CD14-positive monocyte (primary cell): ENCODE data around the gene SSR4. TPM values are rescaled to one million over a fixed set of nuclear protein-coding genes. Genes with fewer than 3 reads are reported as not detected.
A peak's percentile ranks its signal among the peaks of the same experiment; 100 is the strongest.

Experiments
- DNase-seq, 3 donors: peaks; one replicate each; pipeline ENCODE4 v3.0.0-alpha.2; 2011 to 2022
- H2AFZ ChIP-seq: 2 replicates; pipeline ENCODE4 v1.6.0; 2012; ENCODE audit warnings: mild to moderate bottlenecking, low read depth, low read length, inconsistent platforms; ENCODE audit not compliant: insufficient read depth, poor library complexity, severe bottlenecking
- H3K27ac ChIP-seq, 2 donors: 1 replicate in 1 of 2; 2 replicates in 1 of 2; pipeline ENCODE4 v1.5.1; 2012 to 2013; ENCODE audit warnings: low read length in 2 of 2, control low read depth in 1 of 2, inconsistent platforms in 1 of 2, low read depth in 1 of 2, mild to moderate bottlenecking in 1 of 2
- H3K27me3 ChIP-seq, 2 donors: one replicate each; pipeline versions ENCODE4 v1.6.0 to v1.6.1; 2011 to 2013; ENCODE audit warnings: low read length in 2 of 2; ENCODE audit not compliant: control insufficient read depth in 2 of 2, insufficient read depth in 2 of 2
- H3K36me3 ChIP-seq, 2 donors: replicated peaks in 1 of 2; 1 replicate in 1 of 2; 2 replicates in 1 of 2; pipeline versions ENCODE4 v1.5.1 to v1.6.1; 2012 to 2013; ENCODE audit warnings: low read length in 2 of 2, control low read depth in 1 of 2, inconsistent platforms in 1 of 2, mild to moderate bottlenecking in 1 of 2; ENCODE audit not compliant: insufficient read depth in 2 of 2, control insufficient read depth in 1 of 2
- H3K4me1 ChIP-seq, 2 donors: 1 replicate in 1 of 2; 2 replicates in 1 of 2; pipeline versions ENCODE4 v1.5.1 to v1.6.1; 2012 to 2013; ENCODE audit warnings: low read length in 2 of 2, control low read depth in 1 of 2, inconsistent platforms in 1 of 2, mild to moderate bottlenecking in 1 of 2, moderate library complexity in 1 of 2; ENCODE audit not compliant: insufficient read depth in 2 of 2, control insufficient read depth in 1 of 2
- H3K4me2 ChIP-seq: replicated peaks from 2 replicates; pipeline ENCODE3; 2012; ENCODE audit warnings: low read length, moderate library complexity, mild to moderate bottlenecking; ENCODE audit not compliant: poor library complexity, severe bottlenecking; ENCODE audit errors: extremely low read depth
- H3K4me3 ChIP-seq, 3 experiments: fragments of 200-600 bp in 1 of 3; sonication (generic) in 1 of 3; replicated peaks in 1 of 3; 1 replicate in 2 of 3; 2 replicates in 1 of 3; pipeline ENCODE4 v1.5.1; 2011 to 2013; ENCODE audit warnings: low read length in 3 of 3, mild to moderate bottlenecking in 3 of 3, control low read depth in 2 of 3, low read depth in 2 of 3, inconsistent platforms in 1 of 3, moderate library complexity in 1 of 3
- H3K79me2 ChIP-seq: 2 replicates; pipeline ENCODE4 v1.6.0; 2012; ENCODE audit warnings: mild to moderate bottlenecking, control low read depth, inconsistent platforms, low read length, moderate library complexity; ENCODE audit not compliant: insufficient read depth
- H3K9ac ChIP-seq: 2 replicates; pipeline ENCODE4 v1.6.0; 2017; ENCODE audit warnings: low read length, mild to moderate bottlenecking; ENCODE audit not compliant: insufficient read depth, poor library complexity, severe bottlenecking
- H3K9me3 ChIP-seq, 2 donors: replicated peaks in 1 of 2; 1 replicate in 1 of 2; 2 replicates in 1 of 2; pipeline versions ENCODE4 v1.5.1 to v1.6.1; 2012 to 2013; ENCODE audit warnings: low read length in 2 of 2, control low read depth in 1 of 2; ENCODE audit not compliant: control insufficient read depth in 1 of 2, insufficient read depth in 1 of 2
- H4K20me1 ChIP-seq: 2 replicates; pipeline ENCODE4 v1.6.0; 2012; ENCODE audit warnings: mild to moderate bottlenecking, low read length, control low read depth, moderate library complexity; ENCODE audit not compliant: insufficient read depth
- H3K27ac Mint-ChIP-seq, 7 donors: one replicate each; pipeline ENCODE4 v1.8.0; 2020; ENCODE audit warnings: mild to moderate bottlenecking in 7 of 7, mixed read lengths in 7 of 7, moderate library complexity in 6 of 7, inconsistent platforms in 2 of 7
- H3K27me3 Mint-ChIP-seq, 3 donors: one replicate each; pipeline ENCODE4 v1.8.0; 2021 to 2022; ENCODE audit warnings: low read depth in 3 of 3, mild to moderate bottlenecking in 3 of 3, mixed read lengths in 3 of 3, moderate library complexity in 3 of 3, inconsistent platforms in 1 of 3
- H3K36me3 Mint-ChIP-seq, 2 donors: one replicate each; pipeline ENCODE4 v1.8.0; 2020; ENCODE audit warnings: mixed read lengths in 2 of 2, inconsistent platforms in 1 of 2, mild to moderate bottlenecking in 1 of 2
- H3K4me1 Mint-ChIP-seq: one replicate; pipeline ENCODE4 v1.8.0; 2020; ENCODE audit warnings: mild to moderate bottlenecking, mixed read lengths
- H3K4me3 Mint-ChIP-seq, 2 donors: one replicate each; pipeline ENCODE4 v1.8.0; 2020; ENCODE audit warnings: mild to moderate bottlenecking in 2 of 2, mixed read lengths in 2 of 2, moderate library complexity in 1 of 2
- H3K9me3 Mint-ChIP-seq, 7 donors: one replicate each; pipeline ENCODE4 v1.8.0; 2020 to 2022; ENCODE audit warnings: mixed read lengths in 7 of 7, mild to moderate bottlenecking in 6 of 7, moderate library complexity in 6 of 7, inconsistent platforms in 2 of 7
- CTCF ChIP-seq: fragments of 200-600 bp; IDR thresholded peaks from one replicate; pipeline ENCODE4 v1.8.0; 2022; ENCODE audit warnings: antibody characterized with exemption, mild to moderate bottlenecking
- WGBS: methylation state at CpG from one replicate; pipeline ENCODE4 v1.1.5; 2013; ENCODE audit warnings: missing lambda C conversion rate; ENCODE audit not compliant: insufficient coverage; 5-methylcytosine and 5-hydroxymethylcytosine counted together
- intact Hi-C, 2 donors: fragments of 100-400 bp; cut with micrococcal nuclease; formaldehyde crosslinking; loops; one replicate each; pipeline versions ENCODE4 v1.15.0 to v1.15.1; 2023
- polyA plus RNA-seq, 3 donors: library from polyadenylated mRNA; depleted of rRNA in 1 of 3; unstranded in 2 of 3; stranded (reverse) in 1 of 3; fragments of 300-500 nt in 2 of 3; fragments of >200 nt in 1 of 3; fragmentation: Illumina TruSeq in 2 of 3; gene quantifications; 1 replicate in 2 of 3; 2 replicates in 1 of 3; pipeline ENCODE4 v1.2.3, GENCODE V29; 2012 to 2021

Gene SSR4
- polyA plus RNA-seq, 3 donors: 201 to 419 (median 362) TPM

- peak; percentile 5 to 43 (median 32) for DNase-seq
- Histone ChIP-seq H3K27me3 (no peaks in the 10 kb centered on the region), H2AFZ (peak overlapping the region; percentile 13), H3K9ac (no peak overlapping the region), H3K79me2 (no peaks in the 10 kb centered on the region), H3K4me2 (no peak overlapping the region), H3K9me3 (no peaks in the 10 kb centered on the region), H3K4me3 (no peak overlapping the region), H3K36me3 (no peaks in the 10 kb centered on the region), H3K27ac (no peak overlapping the region), H3K4me1 (peaks cover 0 to 5% of the 10 kb centered on the region in 2 donors), H4K20me1 (no peaks in the 10 kb centered on the region)
- Mint-ChIP-seq H3K27me3 (peaks cover 1 to 22% (median 16%) of the 10 kb centered on the region in 3 donors), H3K27ac (no peak overlapping the region), H3K36me3 (no peaks in the 10 kb centered on the region), H3K4me3 (peak overlapping the region in 1 of 2 donors; percentile 42), H3K9me3 (peaks cover 0 to 3% (median 0%) of the 10 kb centered on the region in 7 donors), H3K4me1 (peaks cover 14% of the 10 kb centered on the region)
- intact Hi-C loops: loop anchor here in 1 of 2 donors (10.0 kb wide), 2 partner anchors 159 to 189 kb away; partner anchors contain the start of gene ARHGAP4
- TF ChIP-seq CTCF: no peak
- 24% methylated on average over 5 of the region's 21 CpGs for WGBS
Measured at GRCh38 chrX:153766098-153766817, 28.2 kb upstream of the SSR4 start.

- Mint-ChIP-seq H3K27me3 (peaks cover 1 to 16% (median 15%) of the 10 kb centered on the region in 3 donors), H3K4me3 (peak overlapping the region in 1 of 2 donors; percentile 42), H3K4me1 (peaks cover 14% of the 10 kb centered on the region), H3K36me3 (no peaks in the 10 kb centered on the region), H3K9me3 (peaks cover 0 to 3% (median 0%) of the 10 kb centered on the region in 7 donors), H3K27ac (no peak overlapping the region)
- WGBS: 93% methylated on average over 32 of the region's 56 CpGs
- no peaks in the 10 kb centered on the region for H3K79me2 ChIP-seq
- no peaks in the 10 kb centered on the region for H3K9me3 ChIP-seq
- no peak overlapping the region for H3K27ac ChIP-seq
- H3K4me1 ChIP-seq: peaks cover 0 to 5% of the 10 kb centered on the region in 2 donors
- H3K36me3 ChIP-seq: no peaks in the 10 kb centered on the region
- TF ChIP-seq CTCF: no peak
- intact Hi-C loops: loop anchor here in 1 of 2 donors (10.0 kb wide), 2 partner anchors 158 to 188 kb away; partner anchors contain the start of gene ARHGAP4
- H3K27me3 ChIP-seq: no peaks in the 10 kb centered on the region
- DNase-seq: no peak
- no peak overlapping the region for H3K4me2 ChIP-seq
- no peaks in the 10 kb centered on the region for H4K20me1 ChIP-seq
- no peak overlapping the region for H3K4me3 ChIP-seq
- no peak overlapping the region for H3K9ac ChIP-seq
- no peak overlapping the region for H2AFZ ChIP-seq
Measured at GRCh38 chrX:153766871-153767673, 27.4 kb upstream of the SSR4 start.
